ENCODE results near the gene PHLPP1. TPM values are rescaled to one million over a fixed set of nuclear protein-coding genes. Genes with fewer than 3 reads are reported as not detected.

PHLPP1 gene
- total RNA-seq, 3 donors from 2014 or later: 9.8 to 19.9 (median 15.4) TPM

GRCh38 chr18:62953663-62954062, 238.3 kb downstream of the PHLPP1 start:
- intact Hi-C loops (cut with DNase I; ENCODE audit: low total_unique reads): no loop called here
- H3K4me3 ChIP-seq: no peak overlapping the region
- no peaks in the 10 kb centered on the region for H3K27me3 ChIP-seq
- no peaks in the 10 kb centered on the region for H3K4me1 ChIP-seq
- H3K27ac ChIP-seq: no peak overlapping the region
- no peaks in the 10 kb centered on the region for H3K9me3 ChIP-seq
- no peak for DNase-seq (ENCODE audit: low spot score in 2 of 2)
- no peak for TF ChIP-seq POLR2AphosphoS5 (IDR thresholded peaks at IDR 0.05)
- no peak for TF ChIP-seq POLR2A (IDR thresholded peaks at IDR 0.05)
- TF ChIP-seq CTCF (IDR thresholded peaks at IDR 0.05): no peak
- H3K36me3 ChIP-seq: no peaks in the 10 kb centered on the region

- TF ChIP-seq POLR2A (IDR thresholded peaks at IDR 0.05) (no peak), POLR2AphosphoS5 (IDR thresholded peaks at IDR 0.05) (no peak), CTCF (IDR thresholded peaks at IDR 0.05) (no peak)
- DNase-seq (ENCODE audit: low spot score in 2 of 2): no peak
- Histone ChIP-seq H3K27ac (no peak overlapping the region), H3K27me3 (no peaks in the 10 kb centered on the region), H3K4me1 (no peaks in the 10 kb centered on the region), H3K36me3 (no peaks in the 10 kb centered on the region), H3K4me3 (no peak overlapping the region), H3K9me3 (no peaks in the 10 kb centered on the region)
- intact Hi-C loops (cut with DNase I; ENCODE audit: low total_unique reads): no loop called here
Observed at GRCh38 chr18:62954366-62954765, 239.0 kb downstream of the PHLPP1 start.

- TF ChIP-seq POLR2A (IDR thresholded peaks at IDR 0.05) (no peak), POLR2AphosphoS5 (IDR thresholded peaks at IDR 0.05) (no peak), CTCF (IDR thresholded peaks at IDR 0.05) (peak; percentile 28 to 30 (median 29))
- Histone ChIP-seq H3K4me3 (no peak overlapping the region), H3K36me3 (no peaks in the 10 kb centered on the region), H3K4me1 (no peaks in the 10 kb centered on the region), H3K27ac (no peak overlapping the region), H3K27me3 (no peaks in the 10 kb centered on the region), H3K9me3 (no peaks in the 10 kb centered on the region)
- intact Hi-C loops (cut with DNase I; ENCODE audit: low total_unique reads): no loop called here
- no peak for DNase-seq (ENCODE audit: low spot score in 2 of 2)
Observed at GRCh38 chr18:62957885-62958472, 242.6 kb downstream of the PHLPP1 start.

GRCh38 chr18:62959481-62959880, 244.1 kb downstream of the PHLPP1 start:
- Histone ChIP-seq H3K4me3 (no peak overlapping the region), H3K27me3 (no peaks in the 10 kb centered on the region), H3K4me1 (no peaks in the 10 kb centered on the region), H3K36me3 (no peaks in the 10 kb centered on the region), H3K27ac (no peak overlapping the region), H3K9me3 (no peaks in the 10 kb centered on the region)
- intact Hi-C loops (cut with DNase I; ENCODE audit: low total_unique reads): no loop called here
- TF ChIP-seq POLR2A (IDR thresholded peaks at IDR 0.05) (no peak), POLR2AphosphoS5 (IDR thresholded peaks at IDR 0.05) (no peak), CTCF (IDR thresholded peaks at IDR 0.05) (no peak)
- no peak for DNase-seq (ENCODE audit: low spot score in 2 of 2)

- H3K27me3 ChIP-seq: no peaks in the 10 kb centered on the region
- no peaks in the 10 kb centered on the region for H3K4me1 ChIP-seq
- no peaks in the 10 kb centered on the region for H3K36me3 ChIP-seq
- intact Hi-C loops (cut with DNase I; ENCODE audit: low total_unique reads): no loop called here
- DNase-seq (ENCODE audit: low spot score in 2 of 2): no peak
- no peak overlapping the region for H3K4me3 ChIP-seq
- no peaks in the 10 kb centered on the region for H3K9me3 ChIP-seq
- no peak overlapping the region for H3K27ac ChIP-seq
- TF ChIP-seq CTCF (IDR thresholded peaks at IDR 0.05) (no peak), POLR2AphosphoS5 (IDR thresholded peaks at IDR 0.05) (no peak), POLR2A (IDR thresholded peaks at IDR 0.05) (no peak)
Observed at GRCh38 chr18:62963507-62963906, 248.2 kb downstream of the PHLPP1 start.
